Stimulated activated CD4-positive, alpha-beta T cell treated with anti-CD3 and anti-CD28 coated beads, Interleukin-15, amount 100 ng/mL, for 24 hours (primary cell): ENCODE measurements around the gene EEFSEC.

Experiments used
- DNase-seq: peaks from one replicate; pipeline ENCODE4 v3.0.0-alpha.2; 2020

Gene EEFSEC

GRCh38 chr3:128296469-128297251 lies 143.4 kb downstream of the EEFSEC start:
- DNase-seq, result no peak

- no peak for DNase-seq
Observed at GRCh38 chr3:128297401-128298138, 144.3 kb downstream of the EEFSEC start.

GRCh38 chr3:128301186-128302023 lies 148.1 kb downstream of the EEFSEC start:
- no peak for DNase-seq

GRCh38 chr3:128306481-128306880 lies 153.2 kb downstream of the EEFSEC start:
- DNase-seq, result no peak

GRCh38 chr3:128307029-128307633 lies 153.8 kb downstream of the EEFSEC start:
- DNase-seq, result no peak

- no peak for DNase-seq
Observed at GRCh38 chr3:128307781-128308469, 154.6 kb downstream of the EEFSEC start.

GRCh38 chr3:128309026-128309425 lies 155.7 kb downstream of the EEFSEC start:
- DNase-seq, result no peak

- no peak for DNase-seq
Observed at GRCh38 chr3:128310286-128311058, 157.2 kb downstream of the EEFSEC start.

GRCh38 chr3:128311441-128311844 lies 158.2 kb downstream of the EEFSEC start:
- no peak for DNase-seq

- no peak for DNase-seq
Observed at GRCh38 chr3:128312271-128312670, 159.0 kb downstream of the EEFSEC start.

- DNase-seq, result no peak
Observed at GRCh38 chr3:128313071-128313725, 159.9 kb downstream of the EEFSEC start.

- DNase-seq, result no peak
Observed at GRCh38 chr3:128313935-128314334, 160.7 kb downstream of the EEFSEC start.

GRCh38 chr3:128315313-128315712 lies 162.0 kb downstream of the EEFSEC start:
- DNase-seq, result no peak

GRCh38 chr3:128316481-128316891 lies 163.2 kb downstream of the EEFSEC start:
- DNase-seq, result peak; percentile 66

GRCh38 chr3:128317101-128317697 lies 163.9 kb downstream of the EEFSEC start:
- no peak for DNase-seq

- DNase-seq, result no peak
Observed at GRCh38 chr3:128317698-128318231, 164.5 kb downstream of the EEFSEC start.

- no peak for DNase-seq
Observed at GRCh38 chr3:128318275-128318941, 165.1 kb downstream of the EEFSEC start.

GRCh38 chr3:128319107-128319506 lies 165.8 kb downstream of the EEFSEC start:
- no peak for DNase-seq

GRCh38 chr3:128319741-128320141 lies 166.5 kb downstream of the EEFSEC start:
- DNase-seq, result no peak
